KOPT-K1 (cell line): ENCODE results near the gene CDKAL1.

Source experiments
- H3K27ac ChIP-seq: fragments of 200-600 bp; sonication (generic); 2 replicates; pipeline ENCODE4 v1.5.1; 2016; ENCODE audit warnings: antibody characterized with exemption, mild to moderate bottlenecking, low read depth, low read length; ENCODE audit not compliant: poor library complexity, severe bottlenecking
- H3K36me3 ChIP-seq: fragments of 200-600 bp; sonication (generic); 2 replicates; pipeline ENCODE4 v1.5.1; 2017; ENCODE audit warnings: antibody characterized with exemption, mild to moderate bottlenecking, low read length, moderate library complexity; ENCODE audit not compliant: insufficient read depth
- H3K9me3 ChIP-seq: fragments of 200-600 bp; sonication (generic); 2 replicates; pipeline ENCODE4 v1.5.1; 2017; ENCODE audit warnings: antibody characterized with exemption, low read length, mild to moderate bottlenecking; ENCODE audit not compliant: insufficient read depth, poor library complexity, severe bottlenecking

The CDKAL1 gene

GRCh38 chr6:21219241-21219640, 685.0 kb downstream of the CDKAL1 start:
- no peak overlapping the region for H3K27ac ChIP-seq

DNA sequence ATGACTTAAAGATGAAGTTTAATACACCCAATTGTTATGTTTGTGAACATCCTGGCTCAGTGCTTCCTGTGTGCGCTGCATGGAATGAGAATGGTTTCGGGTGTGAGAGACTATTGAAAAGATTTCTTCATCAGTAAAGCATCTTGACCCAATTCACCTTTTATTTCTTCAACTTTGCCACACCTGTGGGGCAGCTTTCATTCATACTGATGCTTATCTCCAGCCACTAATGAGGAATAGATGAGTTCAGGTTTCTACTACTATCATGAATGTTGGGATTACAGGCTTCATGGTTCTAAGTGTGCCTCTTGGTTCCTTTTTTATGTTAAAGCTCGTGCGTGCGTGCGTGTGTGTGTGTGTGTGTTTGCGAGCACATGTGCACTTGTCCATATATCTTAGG, 685.6 kb downstream of the CDKAL1 start:
- Histone ChIP-seq H3K9me3 (no peaks in the 10 kb centered on the region), H3K36me3 (no peaks in the 10 kb centered on the region; the same call in 1 of the 2 replicates), H3K27ac (no peak overlapping the region)

More at GRCh38 chr6:21219241-21219640, 685.0 kb downstream of the CDKAL1 start:
- H3K36me3 ChIP-seq = no peaks in the 10 kb centered on the region; the same call in 1 of the 2 replicates
- no peaks in the 10 kb centered on the region for H3K9me3 ChIP-seq

DNA sequence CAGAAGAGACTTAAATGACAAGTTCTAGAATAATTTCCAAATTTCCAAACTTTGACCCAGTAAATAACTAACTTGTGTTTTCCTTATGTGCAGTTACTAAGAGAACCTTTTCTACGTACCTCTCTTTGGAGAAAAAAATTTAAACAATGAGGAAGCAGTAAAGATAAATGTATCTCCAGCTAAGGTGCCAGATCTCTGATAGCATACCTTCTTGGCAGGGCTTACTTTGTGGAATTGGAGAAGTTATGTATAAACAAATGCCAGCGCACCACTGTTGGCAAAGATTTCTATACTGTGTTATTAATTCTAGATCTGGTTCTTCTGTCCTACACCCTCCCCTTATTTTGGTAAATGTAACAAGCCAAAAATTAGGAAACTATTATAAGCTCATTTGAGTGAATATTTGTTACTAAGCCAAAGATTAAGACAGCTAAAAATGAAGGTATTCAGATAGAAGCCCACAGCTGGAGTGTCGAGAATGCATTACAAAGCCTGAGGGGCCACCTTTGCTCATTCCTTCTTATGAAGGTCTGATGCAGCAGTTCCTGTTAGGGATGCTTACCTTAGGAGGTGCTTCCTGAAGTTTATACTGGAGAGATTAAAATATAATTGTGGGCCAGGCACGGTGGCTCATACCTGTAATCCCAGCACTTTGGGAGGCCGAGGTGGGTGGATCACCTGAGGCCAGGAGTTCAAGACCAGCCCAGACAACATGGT, 686.2 kb downstream of the CDKAL1 start:
- H3K36me3 ChIP-seq = no peaks in the 10 kb centered on the region; the same call in 1 of the 2 replicates
- H3K27ac ChIP-seq = no peak overlapping the region

GRCh38 chr6:21222656-21223055, 688.4 kb downstream of the CDKAL1 start:
- Histone ChIP-seq H3K36me3 (no peaks in the 10 kb centered on the region; the same call in 1 of the 2 replicates), H3K9me3 (no peaks in the 10 kb centered on the region), H3K27ac (no peak overlapping the region)

More for the DNA sequence above, 686.2 kb downstream of the CDKAL1 start:
- no peaks in the 10 kb centered on the region for H3K9me3 ChIP-seq

GRCh38 chr6:21225912-21226311, 691.7 kb downstream of the CDKAL1 start:
- H3K27ac ChIP-seq = no peak overlapping the region

DNA sequence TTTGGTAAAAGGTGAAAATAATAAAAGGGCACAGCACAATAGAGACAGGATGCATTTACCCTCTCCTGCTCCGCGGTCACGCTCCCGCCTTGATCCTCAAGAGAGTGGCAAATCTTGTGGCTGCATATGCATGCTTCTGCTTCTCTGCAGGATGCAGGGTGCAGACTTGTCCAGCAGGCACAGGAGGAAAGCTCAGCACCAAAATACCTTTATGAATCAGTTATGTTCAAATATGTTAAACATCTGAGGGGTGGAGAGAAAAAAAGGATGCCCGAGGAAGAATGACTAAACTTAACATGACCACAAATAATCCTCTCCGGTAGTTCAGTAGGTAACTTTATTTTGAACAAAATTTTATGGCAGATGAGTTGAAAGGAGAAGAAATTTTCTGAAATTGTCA, 693.2 kb downstream of the CDKAL1 start:
- H3K27ac ChIP-seq = no peak overlapping the region
- no peaks in the 10 kb centered on the region for H3K36me3 ChIP-seq
- H3K9me3 ChIP-seq = no peaks in the 10 kb centered on the region

More at GRCh38 chr6:21225912-21226311, 691.7 kb downstream of the CDKAL1 start:
- H3K9me3 ChIP-seq = no peaks in the 10 kb centered on the region
- H3K36me3 ChIP-seq = no peaks in the 10 kb centered on the region

- Histone ChIP-seq H3K36me3 (peaks cover 6% of the 10 kb centered on the region; the same call in 1 of the 2 replicates), H3K27ac (no peak overlapping the region), H3K9me3 (no peaks in the 10 kb centered on the region)
Measured at GRCh38 chr6:21228411-21228810, 694.2 kb downstream of the CDKAL1 start.

DNA sequence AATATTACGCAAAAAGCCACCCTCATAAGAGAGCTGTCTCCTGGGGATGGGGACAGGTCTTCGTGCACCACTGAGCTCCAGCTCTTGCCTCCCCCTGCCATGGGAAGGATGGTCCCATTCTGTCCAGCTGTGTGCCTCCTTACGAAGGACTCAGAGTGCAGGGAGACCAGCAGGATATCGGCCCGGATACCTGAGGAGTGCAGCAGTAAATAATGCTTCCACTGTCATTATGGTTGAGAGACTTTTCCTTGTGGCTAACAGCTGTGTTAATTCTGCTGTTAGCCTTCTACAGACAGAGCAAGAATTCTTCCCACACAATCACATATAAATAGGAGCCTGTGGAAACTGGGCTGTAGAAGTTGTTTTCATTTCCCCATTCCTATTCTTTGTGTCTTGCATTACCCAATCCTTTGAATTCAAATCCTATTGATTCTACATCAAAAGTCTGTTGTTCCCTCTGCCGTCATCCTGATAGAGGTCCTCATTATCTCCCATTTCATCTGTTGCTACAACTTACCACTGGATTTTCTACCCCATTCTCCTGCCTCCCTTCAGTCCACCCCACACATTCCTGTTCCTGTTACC, 694.7 kb downstream of the CDKAL1 start:
- no peak overlapping the region for H3K27ac ChIP-seq
- H3K9me3 ChIP-seq = no peaks in the 10 kb centered on the region
- peaks cover 8% of the 10 kb centered on the region; the same call in 1 of the 2 replicates for H3K36me3 ChIP-seq

DNA sequence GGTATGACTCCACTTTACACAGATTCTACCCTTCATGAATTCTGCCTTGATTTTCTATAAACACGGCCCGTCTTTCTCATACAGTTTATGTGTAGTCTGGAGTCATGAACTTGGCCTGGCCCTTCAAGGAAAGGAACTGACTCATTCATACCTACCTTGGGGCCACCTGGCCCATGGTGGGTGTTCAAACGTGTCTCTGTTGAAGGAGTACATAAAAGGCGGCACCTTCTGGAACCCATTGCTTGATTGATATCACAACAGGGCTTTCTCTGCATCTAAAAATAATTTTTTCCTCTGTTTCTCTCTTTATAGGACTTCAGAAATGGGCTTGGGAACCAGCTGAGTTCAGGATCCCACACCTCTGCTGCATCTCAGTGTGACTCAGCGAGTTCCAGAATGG, 696.3 kb downstream of the CDKAL1 start:
- Histone ChIP-seq H3K9me3 (no peaks in the 10 kb centered on the region), H3K27ac (no peak overlapping the region), H3K36me3 (peaks cover 8% of the 10 kb centered on the region; the same call in 1 of the 2 replicates)

DNA sequence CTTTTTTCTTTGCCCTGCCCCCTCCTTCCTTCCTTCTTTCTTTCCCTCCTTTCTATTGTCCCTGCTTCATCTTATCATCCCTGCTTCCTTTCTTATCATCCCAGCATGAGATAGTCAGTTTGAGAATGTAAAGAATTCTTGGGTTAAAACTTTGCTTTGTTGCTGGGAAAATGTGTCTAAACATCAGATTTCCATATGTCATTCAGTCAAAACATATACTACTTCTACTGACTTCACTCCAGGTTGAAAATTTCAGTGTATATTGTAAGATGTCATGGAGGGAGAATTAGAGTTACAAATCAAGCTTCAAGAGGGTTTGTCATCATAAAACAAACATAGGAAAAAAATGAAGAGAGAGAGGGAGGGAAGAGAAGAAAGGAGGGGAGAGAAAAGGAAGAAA, 700.9 kb downstream of the CDKAL1 start:
- Histone ChIP-seq H3K9me3 (peaks cover 12% of the 10 kb centered on the region), H3K36me3 (peaks cover 8% of the 10 kb centered on the region; the same call in 1 of the 2 replicates), H3K27ac (no peak overlapping the region)

DNA sequence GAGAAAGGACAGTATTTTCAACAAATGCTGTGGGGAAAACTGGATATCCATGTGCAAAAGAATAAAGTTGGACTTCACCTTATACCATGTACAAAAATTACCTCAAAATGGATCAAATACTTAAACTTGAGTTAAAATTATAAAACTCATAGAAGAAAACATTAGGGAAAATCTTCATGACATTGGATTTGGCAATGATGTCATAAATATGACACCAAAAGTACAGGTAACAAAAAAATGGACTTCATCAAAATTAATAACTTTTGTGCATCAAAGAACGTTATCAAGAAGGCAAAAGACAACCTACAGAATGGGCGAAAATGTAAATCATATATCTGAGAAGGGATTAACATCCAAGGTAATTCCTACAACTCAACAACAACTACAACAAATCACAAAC, 704.0 kb downstream of the CDKAL1 start:
- H3K9me3 ChIP-seq = peaks cover 12% of the 10 kb centered on the region
- no peak overlapping the region for H3K27ac ChIP-seq
- peaks cover 4% of the 10 kb centered on the region; the same call in 1 of the 2 replicates for H3K36me3 ChIP-seq

DNA sequence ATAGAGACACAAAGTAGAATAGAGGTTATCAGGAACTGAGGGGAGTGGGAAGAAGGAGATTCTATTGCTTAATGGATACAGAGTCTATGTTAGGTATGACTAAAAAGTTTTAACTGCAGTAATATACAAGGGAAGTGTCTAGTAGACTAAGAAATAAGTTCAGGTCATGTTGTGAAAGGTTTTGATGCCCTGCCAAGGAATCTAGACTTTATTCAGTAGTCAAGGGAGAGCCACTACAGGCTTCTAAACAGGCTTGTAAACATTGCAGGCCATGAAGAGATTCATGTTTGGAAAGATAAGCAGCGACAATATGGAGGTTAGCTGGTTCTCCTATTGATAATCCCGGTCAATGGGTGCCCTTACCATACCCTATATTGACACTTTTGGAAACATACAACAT, 706.5 kb downstream of the CDKAL1 start:
- peaks cover 12% of the 10 kb centered on the region for H3K9me3 ChIP-seq
- no peaks in the 10 kb centered on the region for H3K36me3 ChIP-seq
- no peak overlapping the region for H3K27ac ChIP-seq

DNA sequence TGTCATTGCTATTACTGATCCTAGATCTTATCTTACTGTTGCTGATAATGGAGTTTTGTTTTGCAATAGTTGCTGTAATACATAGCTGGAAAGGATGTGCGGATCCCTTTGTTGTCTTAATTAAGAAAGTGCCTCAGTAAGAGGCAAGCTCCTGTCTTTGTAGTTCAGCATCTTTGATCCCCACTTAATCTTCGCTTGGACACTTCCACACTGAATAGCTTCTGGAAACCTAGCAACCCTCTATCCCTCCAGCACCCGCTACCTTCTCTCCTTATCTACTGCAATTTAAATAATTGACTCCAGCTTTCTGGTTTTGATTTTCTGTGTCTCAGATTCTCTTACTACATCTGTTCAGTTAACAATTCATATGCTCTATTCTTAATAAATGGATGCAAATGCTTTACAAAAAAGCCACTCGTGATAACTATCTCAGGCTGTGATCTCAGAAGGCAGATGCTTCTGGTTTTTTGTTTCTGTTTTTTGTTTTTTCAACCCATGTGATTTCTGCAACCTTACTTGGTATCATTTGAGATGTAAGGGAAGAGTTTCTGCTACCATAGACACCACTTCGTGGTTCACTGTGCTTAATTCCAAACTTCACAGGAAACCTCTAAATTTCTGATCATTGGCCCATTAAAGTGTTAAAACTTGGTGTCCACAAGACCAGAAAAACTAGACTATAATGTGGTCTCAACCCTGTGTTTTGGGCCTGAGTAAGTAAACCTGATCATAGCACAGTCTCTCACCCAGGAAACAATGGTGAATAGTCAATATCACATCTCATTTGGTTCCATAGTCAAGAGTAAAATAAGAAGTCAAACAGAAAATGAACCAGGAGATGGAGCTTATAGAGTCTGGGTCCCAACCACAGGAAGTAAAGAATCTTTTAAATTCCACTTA, 707.2 kb downstream of the CDKAL1 start:
- Histone ChIP-seq H3K9me3 (peaks cover 12% of the 10 kb centered on the region), H3K36me3 (no peaks in the 10 kb centered on the region), H3K27ac (no peak overlapping the region)

- no peaks in the 10 kb centered on the region for H3K9me3 ChIP-seq
- H3K36me3 ChIP-seq = no peaks in the 10 kb centered on the region
- no peak overlapping the region for H3K27ac ChIP-seq
Measured at GRCh38 chr6:21244897-21245470, 710.7 kb downstream of the CDKAL1 start.

DNA sequence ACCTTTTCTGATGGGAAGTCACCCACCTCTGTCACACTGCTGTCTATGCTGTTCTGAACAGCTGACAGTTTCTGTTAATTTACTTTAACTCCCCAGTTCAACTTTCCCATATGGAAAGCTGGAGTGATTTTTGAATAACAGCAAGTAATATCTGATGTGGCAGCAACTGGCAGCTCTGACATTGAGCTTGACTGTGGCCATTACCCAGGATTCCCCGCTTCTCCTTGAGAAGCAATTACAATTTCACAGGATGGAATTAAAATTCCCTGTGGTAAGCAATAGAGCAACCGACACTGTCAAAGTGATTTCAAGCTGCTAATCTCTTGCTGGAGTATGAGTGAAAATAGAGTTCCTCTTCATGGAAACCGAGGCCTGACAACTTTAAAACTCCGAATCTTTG, 711.2 kb downstream of the CDKAL1 start:
- no peaks in the 10 kb centered on the region for H3K9me3 ChIP-seq
- no peaks in the 10 kb centered on the region for H3K36me3 ChIP-seq
- no peak overlapping the region for H3K27ac ChIP-seq
